RKO (cell line): ENCODE results near the gene TJP2.
A peak's percentile ranks its signal among the peaks of the same experiment; 100 is the strongest.
"Not testable (repeated sequence)": the region's sequence is repeated elsewhere in the genome, so short reads cannot be mapped to it uniquely, and the experiment has no call there.

Experiments used
- DNase-seq: peaks from one replicate; pipeline ENCODE4 v3.0.0-alpha.2; 2016; ENCODE audit warnings: low spot score

Gene TJP2

DNA sequence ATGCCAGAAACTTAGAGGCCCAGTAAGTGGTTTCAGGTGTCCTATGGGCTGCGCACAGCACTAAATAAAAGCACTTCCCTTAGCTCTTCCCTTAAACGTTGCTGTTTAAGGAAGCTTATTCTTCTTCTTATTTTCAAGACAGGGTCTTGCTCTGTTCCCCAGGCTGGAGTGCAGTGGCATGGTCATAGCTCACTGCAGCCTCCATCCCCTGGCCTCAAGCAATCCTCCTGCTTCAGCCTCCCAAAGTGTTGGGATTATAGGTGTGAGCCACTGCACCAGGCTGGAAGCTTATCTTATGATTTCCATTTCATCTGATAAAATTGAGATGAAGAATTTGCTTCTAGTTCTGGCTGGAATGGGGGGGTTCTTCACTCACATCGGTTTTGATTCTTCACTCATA is 15.6 kb upstream of the TJP2 start:
- no peak for DNase-seq

DNA sequence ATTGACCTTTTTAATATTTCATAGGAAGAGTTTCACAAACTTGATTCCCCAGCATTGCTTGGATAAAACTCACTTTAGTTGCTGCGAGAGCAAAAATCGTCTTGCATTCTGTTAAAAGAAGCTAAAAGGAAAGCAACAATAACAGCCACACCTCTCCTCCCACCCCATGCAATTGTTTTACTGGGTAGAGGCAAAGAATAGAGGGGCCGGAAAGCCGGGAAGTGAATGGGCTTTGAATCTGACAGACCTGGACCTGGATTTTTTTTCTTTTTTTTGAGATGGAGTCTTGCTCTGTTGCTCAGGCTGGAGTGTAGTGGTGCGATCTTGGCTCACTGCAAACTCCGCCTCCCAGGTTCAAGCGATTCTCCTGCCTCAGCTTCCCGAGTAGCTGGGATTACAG is 9.5 kb upstream of the TJP2 start:
- DNase-seq = not testable (repeated sequence)

DNA sequence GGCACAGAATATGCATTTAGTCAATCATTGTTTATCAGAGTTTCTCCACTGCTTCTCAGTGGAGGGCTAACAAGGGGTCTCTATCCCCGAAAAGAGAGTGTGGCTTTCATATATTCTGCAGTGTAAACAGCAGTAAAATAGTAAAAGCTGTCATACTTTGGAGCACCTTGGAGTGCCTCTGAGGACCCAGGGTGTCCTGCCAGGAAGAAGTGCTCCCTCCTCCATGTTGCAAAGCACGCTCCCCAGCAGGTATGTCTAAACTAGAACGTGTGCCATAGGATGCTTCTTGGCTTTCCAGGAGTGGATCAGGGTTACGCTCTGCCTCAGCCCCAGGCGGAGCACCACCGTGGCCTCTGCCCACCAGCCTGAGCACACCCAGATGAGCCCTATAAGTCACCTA is 8.5 kb upstream of the TJP2 start:
- no peak for DNase-seq

DNA sequence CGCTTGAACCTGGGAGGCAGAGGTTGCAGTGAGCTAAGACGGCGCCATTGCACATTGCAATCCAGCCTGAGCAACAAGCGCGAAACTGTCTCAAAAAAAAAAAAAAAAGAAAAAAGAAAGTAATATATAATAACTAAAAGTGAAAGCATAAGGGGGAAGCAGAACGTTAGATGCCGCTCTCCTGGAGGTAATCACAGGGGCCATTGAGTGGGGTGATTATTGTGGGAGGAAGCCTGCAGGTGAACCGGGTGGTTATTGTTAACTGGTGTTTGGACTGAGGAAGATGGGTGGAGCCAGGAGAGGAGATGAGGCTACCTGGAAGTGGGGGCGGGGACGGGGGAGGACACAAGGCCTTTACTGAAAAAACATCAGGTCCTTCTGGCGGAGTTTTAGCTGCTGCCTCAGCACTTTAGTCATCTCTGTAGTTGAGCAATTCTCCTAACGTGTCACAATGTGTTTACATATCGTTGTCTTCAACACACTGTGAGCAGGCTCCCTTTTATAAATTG is 5.3 kb upstream of the TJP2 start:
- DNase-seq = no peak

DNA sequence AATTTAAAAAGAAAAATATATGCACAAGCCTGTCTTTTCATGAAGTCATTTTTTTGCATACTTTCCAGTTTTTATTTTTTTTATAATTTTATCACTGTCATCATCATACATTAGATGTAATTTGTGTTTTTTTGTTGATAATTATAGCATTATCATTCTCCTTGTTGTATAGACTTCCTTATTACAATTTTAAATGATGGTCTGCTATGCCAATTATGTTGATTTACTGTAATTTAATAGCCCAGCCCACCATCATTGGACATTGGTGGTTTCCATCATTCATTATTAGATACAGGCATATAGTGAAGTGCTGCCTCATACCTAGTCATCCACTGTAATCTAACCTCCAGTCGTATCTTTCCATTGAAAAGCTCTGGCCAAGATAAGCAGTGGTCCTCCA is 3.8 kb upstream of the TJP2 start:
- DNase-seq = no peak

DNA sequence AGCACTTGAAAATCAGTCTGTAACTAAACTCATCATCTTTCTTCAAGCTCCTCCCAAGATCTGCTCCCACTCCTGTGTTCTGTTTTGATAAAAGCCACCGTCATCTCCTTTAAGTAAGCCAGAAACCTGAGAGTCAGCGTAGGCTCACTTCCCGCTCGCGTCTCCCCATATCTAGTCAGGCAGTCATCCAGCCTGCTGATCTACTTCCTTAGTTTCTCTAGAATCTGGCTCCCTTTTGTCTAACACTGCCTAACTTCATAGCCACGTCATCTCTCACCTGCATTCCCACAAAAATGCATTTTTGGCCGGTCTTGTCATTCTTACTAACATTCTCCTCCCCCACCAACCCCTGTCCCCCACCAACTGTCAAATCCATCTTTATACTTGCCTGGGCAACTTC is 3.0 kb upstream of the TJP2 start:
- DNase-seq = no peak

DNA sequence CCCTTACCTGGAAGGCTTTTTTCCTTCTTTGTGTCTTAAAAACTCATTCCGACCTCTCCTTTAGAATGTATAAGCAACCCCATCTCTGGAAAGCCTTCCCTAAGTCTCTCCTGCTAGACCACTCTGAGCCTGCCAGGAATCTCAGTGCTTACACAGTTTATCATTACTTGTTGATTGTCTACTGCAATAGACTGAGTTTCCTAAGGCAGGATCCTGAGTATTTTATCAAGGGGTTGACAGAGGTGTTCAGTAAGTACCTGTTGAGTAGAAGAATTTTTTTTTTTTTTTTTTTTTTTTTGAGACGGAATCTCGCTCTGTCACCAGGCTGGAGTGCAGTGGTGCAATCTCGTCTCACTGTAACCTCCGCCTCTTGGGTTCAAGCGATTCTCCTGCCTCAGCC is 2.6 kb upstream of the TJP2 start:
- no peak for DNase-seq

DNA sequence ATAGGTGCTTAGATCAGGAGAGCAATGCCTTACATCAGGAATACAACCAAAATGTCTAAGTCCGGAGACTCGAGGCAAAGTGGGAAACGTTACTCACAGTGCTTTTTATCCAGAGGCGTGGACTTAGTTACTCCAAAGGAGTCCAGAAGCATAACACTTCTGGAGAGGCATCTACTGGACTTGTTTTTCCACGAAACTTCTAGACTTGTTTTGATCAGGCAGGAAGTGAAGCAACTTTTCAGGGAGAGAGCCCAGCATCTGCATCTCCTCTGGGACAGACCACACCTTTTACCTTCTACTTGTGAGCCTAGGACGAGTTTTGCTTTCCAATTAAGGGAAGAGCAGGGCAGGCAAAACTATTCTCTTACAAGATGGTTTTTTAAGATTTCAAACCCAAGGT is 1.2 kb upstream of the TJP2 start:
- DNase-seq = no peak

DNA sequence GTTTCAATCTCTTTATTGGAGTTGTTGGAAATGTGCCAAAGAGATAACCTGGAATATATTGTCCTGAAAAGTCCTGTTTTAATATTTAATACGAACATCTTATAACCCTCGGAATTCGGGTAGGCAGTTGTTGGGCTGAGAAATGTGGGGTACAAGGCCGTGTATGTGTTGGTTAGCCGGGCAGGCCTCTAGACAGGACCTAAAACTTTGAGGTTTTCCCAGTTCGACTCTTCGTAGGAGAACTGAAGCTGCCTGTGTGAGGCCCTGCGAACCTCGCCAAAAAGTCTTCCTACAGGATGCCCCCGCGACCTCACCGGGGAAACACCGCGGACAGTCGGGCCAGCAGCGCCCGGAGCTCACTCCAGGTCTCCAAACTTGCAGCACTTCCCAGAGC is 583 bp upstream of the TJP2 start:
- DNase-seq = no peak

DNA sequence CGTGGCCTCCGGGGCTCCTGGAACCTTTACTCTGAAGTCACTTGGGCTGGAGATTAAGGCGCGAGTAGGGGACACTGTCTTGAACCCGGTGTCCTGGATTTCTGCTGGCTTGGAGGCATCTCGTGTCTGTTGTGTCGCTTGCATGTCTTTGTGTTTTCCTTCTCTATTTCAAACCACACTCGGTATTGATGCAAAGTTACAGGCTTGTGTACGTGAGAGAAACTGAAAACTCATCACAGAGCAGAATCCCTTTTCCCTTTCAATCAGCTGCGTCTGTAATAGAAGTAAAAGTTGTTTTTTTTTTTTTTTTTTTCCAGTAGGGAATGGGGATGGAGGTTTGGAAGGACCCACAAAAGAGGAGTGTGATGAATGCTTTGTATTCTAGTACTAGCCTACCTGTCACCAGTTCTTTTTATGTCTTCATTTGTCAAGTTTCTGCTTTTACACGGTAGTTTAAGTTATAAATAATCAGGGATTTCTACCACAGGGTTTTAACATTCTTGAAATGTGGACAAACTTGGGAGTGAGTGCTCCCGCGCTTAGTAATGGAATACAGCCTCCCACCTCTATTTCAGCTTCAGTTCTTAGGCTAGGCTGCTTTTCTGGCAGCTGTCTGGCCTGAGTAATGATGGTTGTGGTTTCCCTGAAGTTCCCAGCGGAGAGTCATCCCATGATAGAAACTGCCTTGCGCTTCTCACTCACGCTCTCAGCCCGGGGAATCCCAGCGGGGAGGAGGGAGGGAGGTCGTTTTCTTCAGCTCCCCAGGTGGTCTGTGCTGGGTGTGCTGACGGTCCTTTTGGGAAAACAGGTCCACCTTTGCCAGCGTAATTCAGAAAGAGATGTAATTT is 763 bp downstream of the TJP2 start:
- peak; percentile 79 for DNase-seq

DNA sequence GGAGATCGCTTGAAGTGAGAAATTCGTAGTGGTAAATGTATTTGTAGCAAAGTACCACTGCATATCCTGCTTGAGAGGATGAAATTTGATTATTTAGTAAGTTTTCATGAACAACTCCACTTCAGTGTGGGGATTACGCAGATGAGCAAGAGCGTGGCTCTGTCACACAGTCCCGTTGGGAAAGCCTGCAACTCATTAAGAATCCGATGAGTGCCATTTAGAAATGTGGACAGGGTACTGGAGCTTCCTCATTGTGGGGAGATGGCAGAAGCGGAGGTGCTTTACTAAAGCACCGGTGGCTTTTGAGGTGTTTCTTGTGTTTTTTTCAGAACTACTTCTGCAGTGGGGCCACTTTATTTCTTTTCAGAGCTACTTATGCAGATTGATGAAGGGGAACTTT is 1.4 kb downstream of the TJP2 start:
- no peak for DNase-seq

DNA sequence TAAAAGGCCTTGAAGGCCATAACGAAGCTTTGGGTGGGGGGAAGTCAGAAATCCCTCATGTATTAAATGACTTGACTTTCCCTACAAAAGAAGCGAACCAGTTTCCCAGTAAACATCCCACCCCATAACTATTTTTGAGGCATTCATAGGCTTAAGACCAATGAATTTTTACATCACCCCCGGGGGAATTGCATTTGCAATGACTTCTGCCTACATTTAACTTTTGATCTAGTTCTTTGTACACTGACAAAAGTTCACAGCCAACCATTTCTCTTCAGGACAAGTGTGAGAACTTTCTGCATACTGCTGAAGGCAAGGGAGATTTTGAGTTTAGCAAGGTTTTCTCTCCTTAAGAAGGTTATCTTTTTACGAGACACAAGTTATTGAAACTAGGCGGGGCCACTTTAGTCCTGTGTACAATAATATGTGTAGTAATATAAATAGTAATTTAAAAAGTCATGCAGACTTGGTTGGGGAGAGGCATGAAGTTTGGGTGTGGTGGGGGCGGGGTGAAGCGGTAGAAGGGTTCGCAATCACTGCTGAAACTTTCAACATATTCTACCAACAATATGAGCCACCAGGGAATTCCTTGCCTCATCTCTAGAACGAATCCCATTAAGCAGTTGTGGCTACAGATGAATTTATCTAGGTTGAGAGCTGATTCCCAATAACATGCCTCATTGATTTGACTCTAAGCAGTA is 2.5 kb downstream of the TJP2 start:
- DNase-seq = no peak

DNA sequence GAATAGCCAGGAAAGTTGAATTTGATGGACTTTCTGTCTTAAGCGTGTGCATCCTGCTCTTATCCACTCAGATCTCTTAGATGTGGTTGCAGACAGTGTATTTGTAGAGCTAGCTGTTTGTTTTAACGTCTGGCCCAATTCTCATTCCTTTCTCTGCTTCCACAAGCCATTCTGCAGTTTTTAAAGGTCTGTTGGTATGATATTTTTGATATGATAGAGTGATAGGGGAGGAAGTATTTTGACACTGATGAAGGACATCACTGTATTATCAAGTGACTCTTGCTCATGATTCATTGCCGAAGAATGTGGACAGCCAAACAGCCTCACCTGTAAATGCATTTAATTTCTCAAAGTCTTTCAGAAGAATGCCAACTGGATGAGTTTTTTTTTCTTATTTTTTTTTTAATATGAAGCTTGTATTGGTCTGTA is 4.5 kb downstream of the TJP2 start:
- DNase-seq = no peak

DNA sequence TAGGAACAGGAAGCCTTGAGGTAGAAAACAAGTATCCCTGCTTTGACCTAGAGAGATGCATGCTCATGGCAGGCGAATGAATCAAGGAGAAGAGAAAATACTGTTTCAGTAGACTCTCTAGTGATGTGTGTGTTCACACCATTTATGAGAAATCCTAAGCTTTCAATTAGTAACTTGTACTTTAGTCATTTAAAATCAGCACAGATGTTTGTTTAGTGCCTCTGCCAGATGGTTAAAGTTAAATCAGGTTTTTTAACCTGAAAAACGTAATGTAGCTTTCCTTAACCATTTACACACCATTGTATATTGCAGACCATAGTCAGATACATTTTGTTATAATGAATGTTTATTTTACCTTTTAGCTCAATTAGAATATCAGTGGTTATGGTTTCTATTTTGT is 5.0 kb downstream of the TJP2 start:
- no peak for DNase-seq

DNA sequence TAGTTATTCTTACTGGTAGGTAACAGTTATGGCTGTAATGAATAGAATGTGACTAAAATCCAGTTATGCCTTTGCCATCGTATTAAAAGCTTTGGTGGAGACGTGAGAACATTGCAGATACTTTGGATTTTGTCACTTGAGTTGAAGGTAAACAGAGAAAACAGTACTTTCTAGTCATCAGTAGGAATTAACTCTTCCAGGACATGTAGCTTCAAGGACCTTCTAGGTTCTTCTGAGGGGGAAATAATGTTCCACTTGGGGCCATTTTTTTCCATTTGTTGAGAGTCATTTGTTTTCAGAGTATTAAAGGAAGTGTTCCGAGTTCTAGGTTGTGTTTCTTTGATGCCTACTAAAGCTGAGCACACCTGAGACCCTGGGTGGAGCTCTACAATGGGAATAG is 6.1 kb downstream of the TJP2 start:
- DNase-seq = no peak

DNA sequence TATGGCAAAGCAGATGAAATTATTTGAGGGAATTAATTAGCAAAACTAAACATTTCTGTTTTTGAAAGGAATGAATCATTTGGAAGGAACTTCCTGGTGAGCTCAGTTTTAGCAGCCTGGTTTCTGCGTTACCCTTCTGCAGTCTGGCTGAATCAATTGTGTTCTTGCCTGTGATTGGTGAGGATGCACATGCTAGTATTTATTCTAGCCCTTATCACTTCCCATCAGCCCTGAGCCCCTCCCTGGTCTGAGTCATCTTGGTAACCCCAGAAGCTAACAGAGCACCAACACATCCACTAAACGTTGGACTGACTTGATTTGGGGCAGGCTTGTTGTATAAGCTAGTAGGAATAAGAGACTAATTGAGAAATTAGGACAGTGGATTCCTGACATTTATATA is 6.6 kb downstream of the TJP2 start:
- peak; percentile 88 for DNase-seq

DNA sequence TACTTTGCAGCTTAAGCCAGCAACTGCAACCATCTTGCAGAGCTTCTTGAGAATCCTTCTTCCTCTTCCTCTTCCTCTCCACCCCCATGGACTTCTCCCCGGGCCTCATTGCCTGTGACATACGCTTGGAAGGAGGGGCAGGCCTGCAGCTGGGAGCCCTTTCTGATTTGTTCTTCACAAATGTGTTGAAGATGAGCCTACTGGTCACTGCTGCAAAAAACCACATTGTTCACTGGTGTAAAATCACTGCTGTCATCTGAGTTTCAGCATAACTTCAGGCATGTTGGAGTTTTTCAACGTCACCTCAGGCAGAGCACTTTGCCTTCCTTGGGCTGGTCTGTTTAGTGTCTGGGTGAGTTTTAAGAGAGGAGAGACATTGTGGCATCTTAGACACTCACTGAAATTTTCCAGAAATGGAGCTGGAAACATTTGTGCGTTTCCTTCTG is 7.9 kb downstream of the TJP2 start:
- no peak for DNase-seq

DNA sequence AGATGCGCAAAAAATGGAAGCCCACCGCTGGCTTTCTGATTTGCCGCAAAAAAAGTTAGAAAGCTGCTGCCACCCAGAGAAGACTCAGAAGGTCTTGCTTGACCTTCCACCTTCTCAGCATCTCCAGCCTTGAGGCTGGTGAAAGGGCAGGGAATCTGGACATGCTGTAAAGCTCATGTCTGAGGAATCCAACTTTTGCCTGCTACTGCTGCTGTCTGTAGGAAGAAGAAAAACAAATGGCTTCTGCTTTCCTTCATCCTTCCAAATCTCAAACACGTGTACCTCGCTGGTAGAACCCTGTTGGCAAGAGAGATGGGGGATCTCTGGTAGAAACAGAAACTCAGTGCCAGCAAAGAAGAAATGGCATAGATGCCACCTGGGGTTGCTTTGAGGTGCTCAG is 10.2 kb downstream of the TJP2 start:
- no peak for DNase-seq

DNA sequence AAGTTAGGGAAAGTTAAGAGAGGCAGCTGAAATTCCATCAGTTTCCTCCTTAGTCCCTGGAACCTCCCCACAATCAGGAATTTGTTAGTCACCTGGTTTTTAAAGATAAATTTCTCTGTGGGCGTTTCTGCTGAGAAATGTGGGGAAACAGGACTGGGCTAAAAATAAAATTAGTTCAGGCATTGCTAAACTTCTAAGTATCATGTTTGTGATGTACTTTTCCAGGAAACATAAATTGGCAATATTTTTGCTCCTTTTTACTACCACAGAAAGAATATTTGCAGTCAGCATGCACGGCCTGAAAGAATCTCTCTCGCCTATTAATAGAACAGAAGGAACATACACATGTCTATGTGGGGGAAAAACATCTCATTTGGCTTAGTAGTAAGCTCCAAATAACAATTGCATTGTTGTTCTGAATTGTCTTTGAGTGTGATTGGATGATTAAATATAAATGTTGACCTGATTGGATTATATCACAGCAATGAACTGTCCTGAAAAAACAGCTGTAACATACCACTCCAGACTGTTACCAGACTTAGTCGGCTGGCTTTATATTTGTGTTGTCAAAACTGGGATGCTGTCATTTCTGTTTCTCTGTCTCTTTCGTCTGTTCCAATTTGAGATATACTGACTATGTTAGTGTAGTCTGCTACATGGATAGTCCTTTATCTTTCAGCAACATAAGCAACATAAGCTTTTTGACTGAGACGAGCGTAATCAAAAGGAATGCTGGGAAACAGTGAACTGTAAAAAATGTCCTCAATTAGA is 12.9 kb downstream of the TJP2 start:
- DNase-seq = no peak

DNA sequence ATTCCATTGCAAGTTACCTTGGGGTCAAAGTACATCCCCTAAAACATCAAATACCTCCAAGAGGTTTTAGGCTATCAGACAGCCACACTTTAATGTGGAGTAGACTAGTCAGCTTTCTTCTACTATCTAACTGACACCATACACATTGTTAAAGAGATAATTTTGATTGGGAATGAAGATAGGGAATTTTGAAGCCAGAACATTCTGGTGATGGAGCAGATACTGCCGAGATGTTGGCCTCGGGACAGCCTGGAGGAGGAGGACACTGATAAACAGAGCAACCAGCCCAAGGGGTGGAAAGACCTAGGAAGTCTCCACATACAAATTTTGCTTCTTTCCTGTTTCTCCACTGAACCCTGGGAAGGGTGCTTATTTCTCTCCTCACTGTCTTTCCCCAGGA is 14.9 kb downstream of the TJP2 start:
- DNase-seq = no peak

DNA sequence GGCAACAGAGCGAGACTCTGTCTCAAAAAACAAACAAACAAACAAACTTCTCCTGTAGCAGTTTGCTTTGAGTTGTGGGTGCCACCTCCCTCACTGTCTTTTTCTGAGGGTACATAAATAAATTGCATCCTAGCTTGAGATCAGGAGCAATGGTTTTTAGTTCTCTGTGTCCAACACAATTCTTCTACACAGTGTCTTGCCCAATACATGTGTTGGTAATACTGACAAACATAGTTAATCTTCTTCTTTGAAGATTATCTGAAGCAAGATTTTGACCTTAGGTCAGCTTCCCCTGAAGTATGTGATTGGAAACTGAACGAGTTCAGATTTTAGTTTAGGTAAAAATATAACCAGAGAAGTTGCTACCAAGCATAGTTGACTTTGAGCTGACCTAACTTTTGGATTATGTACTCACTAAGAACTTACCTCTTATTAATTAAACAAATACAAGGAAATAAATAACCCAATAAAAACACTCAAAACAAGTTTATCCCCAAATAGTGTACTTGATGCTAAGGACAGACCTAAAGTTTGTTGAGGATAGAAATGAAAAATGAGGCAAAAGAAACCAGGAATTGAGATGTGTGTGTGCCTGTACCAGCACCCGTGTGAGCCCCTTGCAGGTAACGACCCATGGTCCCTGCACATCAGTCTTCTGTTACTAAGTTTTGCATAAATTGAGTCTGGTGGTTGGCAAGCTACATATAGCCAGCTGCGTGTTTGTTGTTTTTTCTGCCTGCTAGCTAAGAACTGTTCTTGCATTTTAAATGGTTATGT is 16.2 kb downstream of the TJP2 start:
- DNase-seq = no peak

DNA sequence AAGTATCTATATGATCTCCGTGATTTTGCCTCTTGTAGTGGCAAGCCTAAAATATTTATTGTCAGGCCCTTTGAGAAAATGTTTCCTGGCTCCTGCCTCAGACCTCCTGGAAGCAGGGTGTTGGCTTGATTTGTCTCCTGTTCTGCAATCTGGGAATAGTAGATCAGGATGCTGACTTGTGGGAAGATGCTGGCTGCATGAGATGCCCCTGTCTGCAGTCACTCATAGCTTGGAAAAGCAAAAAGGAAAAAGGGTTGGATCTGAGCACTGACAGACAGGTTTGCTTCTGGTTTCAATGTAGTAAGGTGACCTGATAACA is 16.7 kb downstream of the TJP2 start:
- DNase-seq = no peak
